IPS-NIHi11 (cell line): ENCODE measurements around the gene RNF166.
"Not testable (repeated sequence)": the region's sequence is repeated elsewhere in the genome, so short reads cannot be mapped to it uniquely, and the experiment has no call there.

ENCODE experiments used
- DNase-seq: peaks from one replicate; pipeline ENCODE4 v3.0.0; 2012; ENCODE audit warnings: mixed read lengths, low spot score

The RNF166 gene

DNA sequence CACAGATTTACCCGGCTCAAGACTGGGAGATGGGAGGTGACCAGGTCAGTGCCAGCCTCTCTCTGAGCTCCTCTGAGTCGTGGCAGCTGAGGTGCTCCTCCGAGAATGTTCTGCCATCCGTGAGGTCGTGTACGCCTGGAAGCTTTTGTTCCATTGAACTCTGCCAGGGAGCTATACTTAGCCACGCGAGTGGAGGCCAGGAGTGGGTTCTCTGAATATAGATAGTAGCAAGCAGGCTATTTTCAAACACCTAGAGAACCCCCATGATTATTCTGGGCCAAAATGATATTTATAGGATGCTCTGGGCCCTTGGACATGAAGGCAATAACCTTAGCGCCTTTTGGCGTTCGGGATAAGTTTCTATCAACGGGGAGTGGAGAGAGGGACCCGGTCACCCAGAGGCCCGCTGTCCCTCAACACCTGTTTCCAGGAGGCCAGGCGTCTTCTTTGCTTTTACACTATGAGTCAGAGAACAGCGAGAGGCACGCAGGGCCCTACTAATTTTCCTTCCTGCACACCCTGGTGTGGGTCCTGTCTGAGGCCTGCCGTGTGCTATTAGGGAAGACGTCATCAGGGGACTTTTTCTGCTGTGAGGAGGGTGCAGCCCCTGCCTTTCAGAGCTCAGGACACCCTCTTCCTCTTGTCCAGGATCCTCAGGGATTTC, 32.4 kb downstream of the RNF166 start:
- no peak for DNase-seq

DNA sequence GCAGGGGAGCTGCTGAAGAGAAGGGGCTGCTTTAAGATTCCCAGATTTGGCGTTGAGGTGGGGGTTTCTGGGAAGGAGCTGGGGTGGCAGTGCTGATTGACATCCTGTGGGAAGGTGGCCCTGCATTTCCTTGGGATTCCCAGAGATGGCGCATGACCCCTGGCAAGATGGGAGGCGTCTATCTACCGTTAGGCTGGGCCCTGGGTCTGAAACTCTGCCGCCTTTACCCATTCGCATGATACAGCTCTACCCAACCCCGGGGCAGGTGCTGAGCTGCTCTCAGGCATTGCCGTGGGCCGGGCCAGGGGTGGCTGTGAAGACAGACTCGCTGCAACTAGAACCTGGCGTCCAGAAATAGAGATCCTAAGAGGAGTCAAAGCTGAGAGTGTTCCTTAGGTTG, 33.4 kb downstream of the RNF166 start:
- peak; percentile 80 for DNase-seq

DNA sequence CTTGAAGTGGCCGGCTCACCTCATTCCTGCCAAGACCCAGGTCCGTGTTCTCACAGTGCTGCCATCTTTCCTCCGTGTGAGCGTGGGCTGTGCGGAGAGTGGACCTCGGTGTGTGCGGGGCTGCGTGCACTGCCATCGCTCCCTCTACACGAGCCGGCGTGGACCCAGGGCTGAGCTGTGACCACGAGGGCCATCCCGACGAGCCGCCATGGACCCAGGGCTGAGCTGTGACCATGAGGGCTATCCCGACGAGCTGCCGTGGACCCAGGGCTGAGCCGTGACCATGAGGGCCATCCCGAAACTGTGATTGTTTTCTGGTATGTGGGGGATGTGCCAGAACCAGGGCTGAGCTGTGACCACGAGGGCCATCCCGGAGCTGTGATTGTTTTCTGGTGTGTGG, 34.4 kb downstream of the RNF166 start:
- no peak for DNase-seq

DNA sequence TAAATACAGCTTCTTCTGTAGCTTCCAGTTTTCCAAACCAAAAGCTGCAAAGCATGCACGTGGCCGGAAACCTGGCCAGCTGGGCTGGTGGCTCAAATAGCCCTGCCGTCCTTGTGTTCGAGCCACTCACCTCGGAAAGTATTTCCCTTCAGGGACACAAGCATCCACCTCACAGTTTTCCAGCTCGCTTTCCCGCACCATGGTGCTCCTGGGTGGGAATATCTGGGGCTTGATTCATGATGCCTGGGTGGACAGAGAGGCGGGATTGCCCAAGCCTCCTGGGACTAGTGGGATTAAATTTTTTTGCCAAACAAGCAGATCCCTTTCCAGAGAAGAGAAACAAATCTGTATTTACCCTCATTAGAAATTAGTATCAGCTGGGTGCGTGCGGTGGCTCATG, 36.2 kb downstream of the RNF166 start:
- DNase-seq: no peak

DNA sequence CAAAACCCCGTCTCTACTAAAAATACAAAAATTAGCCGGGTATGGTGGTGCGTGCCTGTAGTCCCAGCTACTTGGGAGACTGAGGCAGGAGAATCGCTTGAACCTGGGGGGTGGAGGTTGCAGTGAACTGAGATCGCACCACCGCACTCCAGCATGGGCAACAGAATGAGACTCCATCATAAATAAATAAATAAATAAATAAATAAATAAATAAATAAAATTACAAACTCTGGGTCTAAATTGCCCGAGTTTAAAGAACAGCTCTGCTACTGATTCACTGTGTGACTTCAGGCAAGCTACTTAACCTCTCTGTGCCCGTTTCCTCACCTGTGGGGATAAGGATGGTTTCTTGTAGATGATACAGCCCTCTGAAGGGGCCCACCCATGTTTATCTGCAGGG, 36.7 kb downstream of the RNF166 start:
- DNase-seq: not testable (repeated sequence)

DNA sequence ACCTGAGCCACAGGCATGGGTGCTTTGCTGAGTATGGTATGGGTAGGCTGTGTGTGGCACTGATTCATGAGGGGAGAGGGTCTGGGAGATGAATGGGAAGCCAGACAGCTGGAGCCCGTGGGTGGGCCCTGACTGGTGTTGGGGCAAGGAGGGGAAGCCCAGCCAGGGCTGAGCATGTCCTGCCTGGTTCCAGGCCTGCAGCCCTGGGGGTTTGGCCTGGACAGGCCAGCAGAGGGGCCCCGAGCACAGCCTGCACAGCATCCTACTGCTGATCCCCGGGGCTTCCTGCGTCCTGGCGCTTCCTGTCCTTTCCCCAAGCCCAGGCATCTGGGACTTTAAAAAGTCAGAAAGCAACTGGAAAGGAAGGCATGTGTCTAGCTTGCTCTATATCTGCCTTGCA, 38.7 kb downstream of the RNF166 start:
- no peak for DNase-seq

DNA sequence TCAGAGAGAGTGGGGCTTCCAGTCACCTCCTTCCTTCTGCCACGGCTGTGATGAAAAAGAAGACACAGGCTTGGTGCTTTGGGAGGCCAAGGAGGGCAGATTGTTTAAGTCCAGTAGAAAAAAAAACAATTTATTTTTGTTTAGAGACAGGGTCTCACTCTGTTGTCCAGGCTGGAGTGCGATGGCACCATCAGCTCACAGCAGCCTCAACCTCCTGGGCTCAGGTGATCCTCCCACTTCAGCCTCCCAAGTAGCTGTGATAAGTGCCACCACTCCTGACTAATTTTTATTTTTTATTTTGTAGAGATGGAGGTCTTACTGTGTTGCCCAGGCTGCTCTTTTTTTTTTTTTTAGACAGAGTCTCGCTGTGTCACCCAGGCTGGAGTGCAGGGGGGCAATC, 40.6 kb downstream of the RNF166 start:
- DNase-seq: no peak

DNA sequence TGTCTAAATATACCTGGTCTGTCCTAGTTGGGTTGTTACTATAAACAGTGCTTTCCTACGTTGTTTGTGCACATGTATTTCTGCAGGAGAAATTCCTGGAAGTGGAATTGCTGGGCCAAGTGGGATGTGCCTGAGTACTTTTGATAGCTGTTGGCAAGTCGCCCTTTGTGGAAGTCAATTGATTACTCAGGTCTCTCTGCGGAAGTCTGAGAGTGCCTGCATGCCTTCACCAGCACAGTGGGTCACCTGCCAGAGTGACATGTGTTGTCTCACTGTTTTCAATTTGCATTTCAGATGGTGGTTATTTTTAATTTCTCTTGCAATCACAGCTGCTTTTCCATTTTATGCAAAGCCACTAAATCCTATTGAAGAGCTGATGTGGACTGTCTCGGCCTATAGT, 41.1 kb downstream of the RNF166 start:
- no peak for DNase-seq

DNA sequence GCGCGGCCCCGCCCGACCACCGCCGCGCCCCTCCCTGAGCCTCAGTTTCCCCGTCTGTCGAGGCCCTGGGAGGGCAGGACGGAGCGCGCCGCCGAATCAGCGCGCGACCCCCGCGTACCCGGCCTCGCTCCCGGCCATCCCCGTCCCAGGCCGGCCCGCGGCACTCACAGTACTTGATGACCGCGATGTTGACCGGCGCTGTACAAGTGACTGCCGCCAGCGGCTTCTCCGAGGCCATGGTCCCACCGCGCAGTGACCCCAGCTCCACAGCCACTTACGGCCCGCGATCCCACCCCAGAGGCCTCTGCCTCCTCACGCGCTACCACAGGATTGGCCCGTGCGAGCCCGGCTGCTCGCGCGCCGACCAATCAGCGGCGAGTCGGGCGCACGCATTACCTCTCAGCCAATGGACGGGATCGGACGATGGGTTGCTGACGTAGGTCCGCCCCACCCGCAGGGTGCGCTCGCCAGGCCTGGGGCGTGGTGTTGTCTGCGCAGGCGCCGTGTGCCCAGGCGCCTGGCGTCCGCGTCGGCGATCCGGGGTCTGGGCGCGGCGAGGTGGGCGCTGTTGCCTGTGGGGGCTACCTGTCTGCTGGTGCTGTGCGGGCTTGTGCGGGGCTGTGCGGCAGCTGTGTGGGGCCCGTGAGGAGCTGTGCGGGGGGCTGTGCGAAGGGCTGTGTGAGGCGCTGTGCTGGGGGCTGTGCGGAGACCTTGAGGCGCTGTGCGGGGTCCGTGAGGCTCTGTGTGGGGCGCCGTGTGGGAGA, 43.2 kb downstream of the RNF166 start, which contains the start of gene MVD:
Gene MVD (minus strand): TSS at position 249 of the 764 bp plus-strand sequence. CDS start 11 bp downstream, at position 238.
- DNase-seq: peak; percentile 100

DNA sequence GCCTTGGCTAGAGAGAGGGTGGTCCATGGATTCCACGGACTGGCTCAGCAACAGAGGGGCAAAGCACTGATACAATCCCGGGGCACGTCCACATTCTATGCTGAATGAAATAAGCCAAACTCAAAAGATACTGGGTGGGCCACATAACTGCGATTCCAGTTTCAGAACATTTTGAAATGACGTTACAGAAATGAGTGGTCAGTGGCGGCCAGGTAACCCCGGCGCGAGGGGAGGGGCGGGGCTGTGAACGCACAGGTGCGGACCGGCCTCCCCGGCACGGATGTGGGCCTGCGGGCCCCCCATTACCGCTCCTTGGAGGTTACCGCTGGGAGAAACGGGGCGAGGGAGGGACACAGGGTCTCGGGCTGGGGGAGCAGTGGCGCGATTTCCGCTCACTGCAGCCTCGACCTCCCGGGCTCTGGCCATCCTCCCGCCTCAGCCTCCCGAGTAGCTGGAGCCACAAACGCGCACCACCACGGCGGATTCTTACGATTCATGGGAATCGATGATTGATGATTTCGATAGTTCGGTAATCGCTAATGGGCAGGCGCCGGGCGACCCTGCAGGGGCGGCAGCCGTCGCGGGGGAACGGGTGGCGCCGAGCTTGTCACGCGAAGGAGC, 43.9 kb downstream of the RNF166 start:
- DNase-seq: no peak

DNA sequence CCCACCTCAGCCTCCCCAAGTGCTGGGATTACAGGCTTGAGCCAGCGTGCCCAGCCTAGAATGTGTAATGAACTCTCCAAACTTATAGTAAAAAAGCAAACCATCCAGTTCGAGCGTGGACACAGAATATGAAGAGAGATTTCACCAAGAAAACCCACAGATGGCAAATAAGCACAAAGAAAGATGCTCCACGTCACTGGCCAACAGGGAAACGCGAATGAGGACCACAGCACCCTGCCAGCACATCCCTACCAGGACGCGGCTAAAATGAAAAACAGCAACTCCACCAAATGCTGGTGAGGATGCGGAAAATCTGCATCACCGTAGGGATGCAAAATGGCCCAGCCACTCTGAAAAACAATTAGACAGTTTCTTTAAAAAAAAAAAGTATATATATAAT, 44.7 kb downstream of the RNF166 start:
- DNase-seq: no peak

DNA sequence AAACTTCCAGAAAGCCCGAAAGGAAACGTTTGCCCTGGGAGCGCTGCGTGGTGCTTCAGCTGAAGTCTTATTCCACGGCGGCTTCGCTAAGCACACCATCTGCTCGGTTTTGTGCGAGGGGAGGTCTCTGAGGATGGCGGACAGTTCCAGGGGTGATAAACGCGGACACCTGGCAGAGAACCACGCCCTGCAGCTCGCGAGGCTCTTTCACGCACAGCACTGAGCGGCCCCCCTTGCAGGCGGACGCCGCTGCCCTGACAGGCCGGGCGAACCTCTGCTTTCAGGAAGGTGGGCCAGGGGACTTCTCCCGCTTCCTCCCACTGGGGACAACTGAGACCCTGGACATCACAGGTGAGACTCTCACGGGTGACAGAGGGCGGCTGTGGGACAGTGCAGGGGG, 47.0 kb downstream of the RNF166 start:
- DNase-seq: no peak

DNA sequence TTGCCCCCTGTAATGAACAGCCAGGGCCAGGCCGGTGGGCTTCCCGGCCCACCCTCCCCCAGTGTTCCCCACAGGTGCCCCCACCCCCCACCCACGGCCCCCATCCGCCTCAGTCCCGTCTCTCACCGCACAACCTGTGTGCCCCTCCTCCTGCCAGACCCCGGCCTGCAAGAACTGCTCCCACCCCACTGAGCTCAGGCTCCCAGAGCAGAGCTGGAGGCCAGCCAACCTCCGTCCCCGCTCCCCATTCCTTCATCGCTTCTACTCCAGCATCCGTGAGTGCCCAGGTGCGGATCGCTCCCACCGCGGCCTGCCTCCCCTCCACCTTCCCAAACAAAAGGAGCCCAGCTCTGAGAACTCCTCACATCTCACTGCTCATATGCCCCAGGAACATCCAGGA, 47.5 kb downstream of the RNF166 start:
- no peak for DNase-seq

DNA sequence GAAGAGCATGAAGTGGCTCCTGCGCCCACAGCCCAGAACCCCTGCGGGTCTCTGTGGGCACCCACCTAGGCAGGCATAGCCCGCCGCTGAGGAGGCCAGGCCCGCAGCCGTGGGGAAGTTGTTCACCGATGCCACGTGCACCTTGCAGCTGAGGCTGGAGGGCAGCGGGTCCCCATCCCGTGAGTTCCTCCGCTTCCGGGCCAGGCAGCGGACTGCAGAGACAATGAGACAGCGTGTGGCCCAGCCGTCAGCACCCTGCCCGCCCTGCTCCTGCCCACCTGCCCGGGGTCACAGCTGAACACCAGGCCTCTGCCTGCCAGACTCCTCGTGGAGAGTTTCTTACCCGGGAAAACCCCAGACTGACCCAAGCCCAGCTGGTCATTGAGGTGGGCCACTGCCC, 48.8 kb downstream of the RNF166 start:
- no peak for DNase-seq

DNA sequence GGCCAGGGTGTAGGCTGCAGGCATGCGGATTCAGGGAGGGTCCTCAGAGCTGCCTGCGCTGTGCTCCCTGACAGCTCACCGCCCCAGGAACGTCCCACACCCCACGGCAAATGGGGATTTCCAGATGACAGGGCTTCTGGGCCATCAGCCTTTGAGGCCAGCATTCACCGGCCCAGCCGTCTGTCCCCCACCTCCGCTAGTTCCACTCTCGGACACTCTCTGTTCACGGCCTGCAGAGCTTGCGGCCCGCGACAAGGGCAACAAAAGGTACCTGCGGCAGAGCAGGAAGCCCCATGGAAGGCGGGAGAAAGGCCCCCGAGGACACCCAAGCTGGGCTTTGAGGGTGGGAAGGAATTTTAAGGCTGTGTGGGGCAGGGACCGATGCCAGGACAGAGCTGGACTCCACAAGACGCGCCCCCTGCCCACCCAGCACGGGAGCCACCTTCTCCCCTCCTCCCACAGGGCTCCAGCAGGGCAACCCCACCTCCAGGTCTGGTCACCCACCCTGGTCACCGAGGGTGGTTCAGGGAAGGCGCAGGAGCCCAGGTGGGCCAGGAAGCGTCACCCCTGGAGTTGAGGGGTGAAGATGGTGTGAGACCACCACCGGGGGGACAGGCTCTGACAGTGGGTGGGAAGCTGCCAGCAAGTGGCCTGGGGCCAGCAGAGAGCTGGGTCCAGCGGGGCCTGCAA, 49.8 kb downstream of the RNF166 start:
- DNase-seq: no peak

DNA sequence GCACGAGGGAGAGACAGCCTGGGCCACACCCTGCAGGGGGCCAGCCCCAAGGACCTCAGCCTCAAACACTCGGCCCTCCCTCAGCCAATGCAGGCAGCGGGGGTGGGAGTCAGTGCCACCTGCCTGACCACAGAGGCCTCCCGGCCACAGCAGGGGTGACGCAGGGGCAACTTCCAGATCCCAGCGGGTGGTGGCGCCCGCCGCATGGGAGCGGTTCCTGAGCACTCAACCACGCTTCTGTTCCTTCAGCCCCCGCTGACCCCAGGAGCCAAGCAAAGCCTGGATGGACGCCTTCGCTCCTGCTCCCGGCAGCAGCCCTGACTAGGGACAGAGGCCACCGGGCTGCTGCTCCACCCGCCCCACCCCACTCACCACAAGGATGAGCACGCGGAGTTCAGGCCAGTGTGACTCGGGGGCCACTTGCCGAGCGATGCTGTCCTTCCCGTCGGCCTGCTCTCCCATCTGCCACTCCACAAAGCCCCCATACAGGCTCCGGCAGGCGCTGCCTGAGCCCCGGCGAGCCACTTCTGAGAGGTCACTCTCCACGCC, 50.4 kb downstream of the RNF166 start:
- no peak for DNase-seq

DNA sequence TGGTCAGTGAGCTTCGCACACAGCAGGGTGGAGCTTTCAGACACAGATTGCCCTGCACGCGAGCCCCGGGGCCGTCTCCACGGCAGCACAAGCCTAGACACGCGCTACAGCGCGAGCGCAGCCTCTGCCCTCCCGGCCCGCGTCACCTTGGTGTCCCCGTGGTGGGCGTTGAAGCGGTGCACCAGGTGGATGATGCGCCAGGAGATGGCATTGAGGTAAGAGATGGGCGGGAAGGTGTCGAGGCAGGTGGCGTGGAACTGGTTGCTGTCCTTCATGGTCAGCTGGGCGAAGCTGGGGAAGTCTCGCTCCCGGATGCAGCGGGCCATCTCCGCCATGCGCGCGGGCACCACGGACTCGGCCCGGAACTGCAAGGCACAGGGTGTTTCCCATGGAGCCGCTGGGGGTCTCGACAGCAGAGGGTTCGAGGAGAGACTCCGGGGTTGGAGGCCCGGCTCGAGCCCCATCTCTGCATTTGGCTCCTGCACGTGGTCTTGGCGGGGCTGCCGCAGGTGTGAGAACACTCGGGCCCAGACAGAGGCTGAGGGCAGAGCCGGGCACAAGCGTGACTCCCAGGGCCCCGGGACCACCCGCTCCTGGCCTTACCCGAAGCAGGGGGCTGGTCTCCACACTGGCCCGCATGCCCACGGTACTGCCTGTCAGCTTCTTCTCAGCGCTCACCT, 51.0 kb downstream of the RNF166 start:
- DNase-seq: no peak

DNA sequence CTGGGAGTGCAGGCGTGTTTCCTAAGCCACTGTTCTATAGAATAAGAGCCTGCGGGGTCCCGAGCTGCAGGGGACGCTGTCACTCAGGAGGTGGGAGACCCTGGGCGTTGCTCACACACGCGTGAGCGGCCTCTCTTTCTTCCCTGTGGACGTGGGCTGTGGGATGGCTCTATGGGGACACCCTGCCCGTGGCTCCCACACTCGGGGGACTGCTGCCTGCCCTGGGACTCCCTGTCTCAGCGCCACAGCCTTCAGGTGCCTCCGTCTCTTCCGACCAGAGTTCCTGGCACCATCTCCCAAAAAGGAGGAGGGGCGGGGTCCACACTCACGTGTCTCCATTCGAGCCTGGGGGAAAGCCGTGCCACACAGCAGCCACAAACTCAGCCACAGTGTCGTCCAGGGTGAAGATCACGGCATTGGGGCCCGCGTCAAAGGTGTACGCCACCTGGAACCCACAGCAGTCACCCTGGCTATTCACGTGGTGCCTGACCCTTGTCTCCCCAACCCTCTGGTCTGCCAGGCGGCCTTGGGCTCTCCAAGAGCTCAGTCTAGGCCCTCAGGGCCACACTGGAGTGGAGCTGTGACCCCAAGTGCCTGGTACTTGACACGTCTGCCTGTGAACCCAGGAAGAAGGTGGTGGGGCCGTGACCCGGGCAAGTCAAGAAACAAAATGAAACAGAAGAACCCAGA, 51.7 kb downstream of the RNF166 start:
- no peak for DNase-seq

DNA sequence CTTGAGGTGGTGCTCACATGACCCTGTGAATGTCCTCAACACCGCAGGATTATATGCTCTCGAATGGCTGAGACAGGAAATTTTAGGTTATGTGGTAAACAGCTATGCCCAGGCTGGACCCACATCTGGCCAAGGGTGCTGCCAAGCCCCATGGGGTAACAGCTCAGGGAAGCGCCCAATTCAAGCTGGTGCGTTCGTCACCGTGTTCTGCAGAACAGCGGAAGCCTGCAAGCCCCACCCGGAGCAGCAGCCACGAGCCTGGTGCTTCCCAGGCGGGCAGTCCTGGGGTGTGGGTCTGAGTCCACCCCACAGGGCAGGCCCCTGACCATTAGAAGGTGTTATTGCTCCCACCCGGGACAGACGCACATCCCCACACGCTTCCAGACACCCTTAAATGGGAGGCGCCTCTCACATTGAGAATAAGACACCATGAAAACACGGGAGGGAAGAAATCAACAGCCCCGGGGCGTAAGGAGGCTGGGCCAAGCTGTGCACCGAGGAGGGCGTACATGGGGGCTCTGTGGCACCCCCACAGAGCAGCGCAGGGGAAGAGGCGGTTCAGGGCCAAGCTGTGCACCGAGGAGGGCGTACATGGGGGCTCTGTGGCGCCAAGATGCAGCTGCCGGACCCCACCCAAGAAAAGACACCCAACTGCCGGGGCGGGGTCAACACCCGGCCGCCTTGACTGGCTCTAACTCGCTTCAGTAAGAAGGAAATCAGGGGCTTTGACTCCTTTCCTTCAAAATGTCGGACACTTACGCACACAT, 52.4 kb downstream of the RNF166 start:
- no peak for DNase-seq

DNA sequence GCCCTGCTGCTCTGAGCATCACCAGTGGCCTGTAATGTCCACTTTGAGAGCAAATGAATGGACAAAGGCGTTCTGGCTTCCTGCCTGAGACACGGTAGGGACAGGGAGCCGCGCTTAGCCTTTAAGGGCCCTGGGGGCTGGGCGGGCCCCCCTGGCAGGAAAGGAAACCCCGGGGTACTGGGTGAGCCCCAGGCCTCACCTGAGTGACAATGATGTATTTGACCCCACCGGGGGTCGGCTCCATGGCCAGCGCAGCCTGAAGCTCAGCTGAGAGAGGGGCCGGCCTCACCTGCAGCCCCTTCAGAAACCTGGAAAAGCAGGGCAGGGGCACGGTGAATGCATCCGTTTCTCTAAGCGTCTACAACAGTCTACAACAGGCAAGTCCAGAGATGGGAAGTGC, 53.1 kb downstream of the RNF166 start:
- no peak for DNase-seq

DNA sequence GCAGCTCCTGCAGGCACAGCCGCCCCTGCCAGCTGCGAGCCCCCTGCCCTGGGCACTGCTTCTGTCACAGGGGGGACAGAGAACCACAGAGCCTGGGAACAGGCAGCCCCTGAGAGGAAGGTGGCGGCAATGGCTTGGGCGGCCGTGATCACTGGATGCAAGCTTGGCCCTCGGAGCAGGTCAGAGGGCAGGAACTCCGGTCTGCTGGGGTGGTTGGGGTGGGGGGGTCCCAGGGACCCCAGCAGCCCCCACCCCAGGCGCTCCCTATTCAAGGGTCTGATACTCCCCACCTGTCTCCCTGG, 53.5 kb downstream of the RNF166 start:
- DNase-seq: no peak
